HepG2 (cell line): Measurements from ENCODE around the gene FAM156B.
"Not testable (repeated sequence)": the region's sequence is repeated elsewhere in the genome, so short reads cannot be mapped to it uniquely, and the experiment has no call there.

Experiments used
- MAZ ChIP-seq, 2 experiments: sonication (generic) in 1 of 2; formaldehyde crosslinking in 1 of 2; IDR thresholded peaks; 2 replicates each; pipeline versions ENCODE4 v1.5.0 to v1.6.1; 2012 to 2020; ENCODE audit warnings: low read depth in 2 of 2, mild to moderate bottlenecking in 2 of 2, borderline replicate concordance in 1 of 2, improper control_type of control experiment in 1 of 2, low read length in 1 of 2, missing genetic modification reagents in 1 of 2, moderate library complexity in 1 of 2
- STAT5B ChIP-seq: sonication (generic); formaldehyde crosslinking; IDR thresholded peaks from 2 replicates; pipeline ENCODE4 v1.4.0; 2020; ENCODE audit warnings: missing genetic modification reagents
- STAT6 ChIP-seq: sonication (generic); formaldehyde crosslinking; IDR thresholded peaks from 2 replicates; pipeline ENCODE4 v1.4.0; 2020; ENCODE audit warnings: missing genetic modification reagents, mild to moderate bottlenecking, borderline replicate concordance
- ZNF556 ChIP-seq: sonication (generic); formaldehyde crosslinking; IDR thresholded peaks from 2 replicates; pipeline ENCODE4 v1.4.0; 2020; ENCODE audit warnings: mild to moderate bottlenecking, missing genetic modification reagents, borderline replicate concordance

GRCh38 chrX:52873825-52874224 is 23.3 kb upstream of the FAM156B start:
- TF ChIP-seq STAT5B (CRISPR knock-in tag); ZNF556 (CRISPR knock-in tag); MAZ (IDR thresholded peaks at IDR 0.05; ENCODE audit: borderline replicate concordance, low read depth, low read length); MAZ (CRISPR knock-in tag; IDR thresholded peaks at IDR 0.05; ENCODE audit: low read depth); STAT6 (CRISPR knock-in tag): not testable (repeated sequence)
